GM19240 (cell line): ENCODE data around the gene FBXO21.

Experiments used
- DNase-seq: peaks from one replicate; pipeline ENCODE4 v3.0.0; 2011; ENCODE audit warnings: low spot score; ENCODE audit not compliant: insufficient read length

Gene FBXO21

GRCh38 chr12:117141097-117141898 lies 49.0 kb downstream of the FBXO21 start:
- no peak for DNase-seq

GRCh38 chr12:117140397-117141096 lies 49.7 kb downstream of the FBXO21 start:
- no peak for DNase-seq

GRCh38 chr12:117139025-117139717 lies 51.1 kb downstream of the FBXO21 start:
- no peak for DNase-seq

GRCh38 chr12:117134721-117135120 lies 55.5 kb downstream of the FBXO21 start:
- DNase-seq, result no peak

- DNase-seq, result no peak
These were observed 56.2 kb downstream of the FBXO21 start for GRCh38 chr12:117134059-117134458.

GRCh38 chr12:117130801-117131200 lies 59.5 kb downstream of the FBXO21 start:
- DNase-seq, result no peak

- no peak for DNase-seq
These were observed 60.9 kb downstream of the FBXO21 start for GRCh38 chr12:117129391-117129790.

GRCh38 chr12:117127933-117128823 lies 62.1 kb downstream of the FBXO21 start:
- DNase-seq, result no peak

GRCh38 chr12:117126335-117126734 lies 63.9 kb downstream of the FBXO21 start:
- DNase-seq, result no peak

- no peak for DNase-seq
These were observed 64.5 kb downstream of the FBXO21 start for GRCh38 chr12:117125767-117126166.

- no peak for DNase-seq
These were observed 65.0 kb downstream of the FBXO21 start for GRCh38 chr12:117125272-117125613.

- no peak for DNase-seq
These were observed 65.6 kb downstream of the FBXO21 start for GRCh38 chr12:117124421-117125271.

GRCh38 chr12:117121441-117121840 lies 68.8 kb downstream of the FBXO21 start:
- no peak for DNase-seq

GRCh38 chr12:117120787-117121186 lies 69.5 kb downstream of the FBXO21 start:
- no peak for DNase-seq

- peak; percentile 31 for DNase-seq
These were observed 70.6 kb downstream of the FBXO21 start for GRCh38 chr12:117119592-117120198.

- DNase-seq, result no peak
These were observed 71.3 kb downstream of the FBXO21 start for GRCh38 chr12:117118838-117119591.

GRCh38 chr12:117114784-117115183 lies 75.5 kb downstream of the FBXO21 start:
- DNase-seq, result no peak

- no peak for DNase-seq
These were observed 77.0 kb downstream of the FBXO21 start for GRCh38 chr12:117113231-117113630.
